Activated CD8-positive, alpha-beta T cell treated with anti-CD3 and anti-CD28 coated beads, Interleukin-2, amount 10 ng/mL, durations not matched to agents 7 days and 5 days (primary cell): ENCODE measurements around the gene ESYT2. TPM values are rescaled to one million over a fixed set of nuclear protein-coding genes. Genes with fewer than 3 reads are reported as not detected.
A peak's percentile ranks its signal among the peaks of the same experiment; 100 is the strongest.
"Not testable (repeated sequence)": the region's sequence is repeated elsewhere in the genome, so short reads cannot be mapped to it uniquely, and the experiment has no call there.

Experiments
- ATAC-seq: fragments of 150-1000 bp; cut with Tn5 transposase; one replicate; pipeline ENCODE4 v1.10.0; 2021; ENCODE audit warnings: moderate library complexity
- CTCF ChIA-PET: fragments of 350-600 bp; sonication (Branson Sonifier 250); formaldehyde crosslinking; loops from one replicate; lab custom pipeline; 2021; ENCODE audit warnings: antibody characterized with exemption; lab: Charles Lee
- POLR2A ChIA-PET: fragments of 350-600 bp; sonication (Branson Sonifier 250); formaldehyde crosslinking; loops from one replicate; lab custom pipeline; 2021; ENCODE audit warnings: antibody characterized with exemption; lab: Charles Lee
- DNase-seq: peaks from one replicate; pipeline ENCODE4 v3.0.0-alpha.2; 2020
- H3K27ac Mint-ChIP-seq: one replicate; pipeline ENCODE4 v1.8.0; 2021; ENCODE audit warnings: mild to moderate bottlenecking, mixed read lengths
- H3K27me3 Mint-ChIP-seq: one replicate; pipeline ENCODE4 v1.8.0; 2021; ENCODE audit warnings: low read depth, mixed read lengths
- H3K36me3 Mint-ChIP-seq: one replicate; pipeline ENCODE4 v1.8.0; 2021; ENCODE audit warnings: low read depth, mixed read lengths
- H3K4me1 Mint-ChIP-seq: one replicate; pipeline ENCODE4 v1.8.0; 2021; ENCODE audit warnings: low read depth, mixed read lengths
- H3K4me3 Mint-ChIP-seq: one replicate; pipeline ENCODE4 v1.8.0; 2021; ENCODE audit warnings: mild to moderate bottlenecking, mixed read lengths
- H3K9me3 Mint-ChIP-seq: one replicate; pipeline ENCODE4 v1.8.0; 2022; ENCODE audit warnings: mixed read lengths; ENCODE audit not compliant: insufficient read depth
- total RNA-seq, 2 experiments: library from RNA; stranded (reverse); gene quantifications; one replicate each; pipeline ENCODE4 v1.2.3, GENCODE V29; 2021

ESYT2 gene
- total RNA-seq, 2 experiments from 2014 or later: 85.0 to 85.9 TPM

DNA sequence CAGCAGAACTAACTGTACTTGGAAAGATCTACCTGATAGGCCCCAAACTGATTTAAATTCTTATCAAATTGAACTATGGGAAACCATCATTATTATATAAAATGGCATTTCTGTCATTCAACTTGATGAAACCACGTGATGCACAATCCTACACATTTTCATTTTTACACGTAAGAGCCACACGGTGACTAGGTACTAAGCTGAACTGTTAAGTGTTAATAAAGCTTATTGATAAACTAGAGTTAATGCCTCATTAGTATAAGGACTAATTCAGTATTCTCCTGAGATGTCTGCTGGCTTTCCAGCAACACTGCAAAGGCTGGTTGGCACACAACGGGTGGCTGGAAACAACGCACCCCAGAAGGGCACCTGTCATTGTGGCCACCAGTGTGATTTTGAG lies 129.3 kb downstream of the ESYT2 start:
- DNase-seq (no peak), ATAC-seq (no peak)
- Mint-ChIP-seq H3K36me3 (peaks cover 71% of the 10 kb centered on the region), H3K4me3 (no peak overlapping the region), H3K4me1 (peaks cover 65% of the 10 kb centered on the region), H3K27me3 (no peaks in the 10 kb centered on the region), H3K9me3 (no peaks in the 10 kb centered on the region), H3K27ac (no peak overlapping the region)
- POLR2A ChIA-PET: no interaction called here
- CTCF ChIA-PET: interaction anchor here (2.1 kb wide), 1 partner anchor 277 kb away, joined by 9 read pairs; no protein-coding TSS in a partner anchor

DNA sequence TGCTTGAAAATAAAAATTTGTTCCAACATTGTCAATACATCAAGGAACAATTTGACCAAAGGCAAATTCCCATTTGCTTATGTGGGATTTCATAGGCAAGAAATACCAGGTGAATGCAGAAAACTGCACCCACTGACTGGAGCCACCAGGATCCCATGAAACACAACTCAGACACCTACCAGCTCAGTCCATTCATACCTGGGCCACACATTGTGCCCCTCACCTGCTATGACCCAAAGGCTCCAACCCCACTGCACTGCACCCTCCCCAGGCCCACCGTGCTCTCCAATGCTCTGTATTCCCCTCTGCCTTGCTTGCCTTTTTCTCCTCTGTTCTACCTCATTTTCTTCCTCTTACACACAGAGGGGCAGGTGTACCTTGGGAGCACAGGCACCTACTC lies 130.0 kb downstream of the ESYT2 start:
- H3K4me1 Mint-ChIP-seq: peaks cover 70% of the 10 kb centered on the region
- H3K4me3 Mint-ChIP-seq: no peak overlapping the region
- ChIA-PET POLR2A (interaction anchor here (1.2 kb wide), 1 partner anchor 10 kb away, joined by 3 read pairs; no protein-coding TSS in a partner anchor), CTCF (interaction anchor here (6.1 kb wide), 1 partner anchor 277 kb away, joined by 33 read pairs; no protein-coding TSS in a partner anchor)
- H3K36me3 Mint-ChIP-seq: peaks cover 76% of the 10 kb centered on the region
- no peak for ATAC-seq
- no peaks in the 10 kb centered on the region for H3K27me3 Mint-ChIP-seq
- peak overlapping the region; percentile 65 for H3K27ac Mint-ChIP-seq
- H3K9me3 Mint-ChIP-seq: no peaks in the 10 kb centered on the region
- no peak for DNase-seq

DNA sequence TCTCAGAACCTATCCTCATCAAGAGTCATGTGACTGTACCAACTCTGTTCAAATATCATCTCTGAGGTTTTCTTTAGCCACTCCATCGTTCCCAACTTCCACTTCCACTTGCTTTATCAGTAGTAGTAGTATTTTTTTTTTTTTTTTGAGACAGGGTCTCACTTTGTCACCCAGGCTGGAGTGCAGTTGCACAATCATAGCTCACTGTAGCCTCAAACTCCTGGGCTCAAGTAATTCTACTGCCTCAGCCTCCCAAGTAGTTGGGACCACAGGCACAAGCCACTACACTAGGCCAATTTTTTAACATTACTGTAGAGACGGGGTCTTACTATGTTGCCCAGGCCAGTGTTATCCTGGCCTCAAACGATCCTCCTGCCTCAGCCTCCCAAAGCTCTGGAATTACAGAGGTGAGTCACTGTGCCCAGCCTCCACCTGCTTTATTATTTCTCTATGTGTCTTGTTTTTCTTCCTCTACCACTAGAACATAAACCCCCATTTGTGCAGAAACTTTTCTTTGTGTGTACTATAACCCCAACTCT lies 130.6 kb downstream of the ESYT2 start:
- Mint-ChIP-seq H3K27me3 (no peaks in the 10 kb centered on the region), H3K9me3 (no peaks in the 10 kb centered on the region), H3K4me3 (no peak overlapping the region), H3K27ac (no peak overlapping the region), H3K4me1 (peaks cover 75% of the 10 kb centered on the region), H3K36me3 (peaks cover 80% of the 10 kb centered on the region)
- ChIA-PET POLR2A (interaction anchor here (1.2 kb wide), 1 partner anchor 9 kb away, joined by 3 read pairs; no protein-coding TSS in a partner anchor), CTCF (interaction anchor here (0.8 to 6.1 kb wide), 2 partner anchors 72 to 278 kb away, joined by 3 to 33 read pairs; no protein-coding TSS in a partner anchor)
- DNase-seq (no peak), ATAC-seq (no peak)

DNA sequence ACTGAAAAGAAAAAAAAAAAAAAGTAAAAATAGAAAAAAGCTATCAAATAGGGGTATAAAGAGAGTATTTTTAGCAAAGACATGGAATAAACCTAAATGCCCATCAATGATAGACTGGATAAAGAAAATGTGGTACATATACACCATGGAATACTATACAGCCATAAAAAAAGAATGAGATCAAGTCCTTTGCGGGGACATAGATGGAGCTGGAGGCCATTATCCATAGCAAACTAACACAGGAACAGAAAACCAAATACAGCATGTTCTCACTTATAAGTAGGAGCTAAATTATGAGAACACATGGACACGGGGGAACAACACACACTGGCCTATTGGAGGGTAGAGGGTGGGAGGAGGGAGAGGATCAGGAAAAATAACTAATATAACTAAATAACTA lies 131.7 kb downstream of the ESYT2 start:
- ATAC-seq, H3K9me3 Mint-ChIP-seq, H3K4me3 Mint-ChIP-seq, DNase-seq, H3K27me3 Mint-ChIP-seq, POLR2A ChIA-PET, H3K27ac Mint-ChIP-seq: not testable (repeated sequence)
- CTCF ChIA-PET: interaction anchor here (6.1 kb wide), 1 partner anchor 279 kb away, joined by 33 read pairs; no protein-coding TSS in a partner anchor
- Mint-ChIP-seq H3K4me1 (peaks cover 70% of the 10 kb centered on the region), H3K36me3 (peaks cover 77% of the 10 kb centered on the region)

DNA sequence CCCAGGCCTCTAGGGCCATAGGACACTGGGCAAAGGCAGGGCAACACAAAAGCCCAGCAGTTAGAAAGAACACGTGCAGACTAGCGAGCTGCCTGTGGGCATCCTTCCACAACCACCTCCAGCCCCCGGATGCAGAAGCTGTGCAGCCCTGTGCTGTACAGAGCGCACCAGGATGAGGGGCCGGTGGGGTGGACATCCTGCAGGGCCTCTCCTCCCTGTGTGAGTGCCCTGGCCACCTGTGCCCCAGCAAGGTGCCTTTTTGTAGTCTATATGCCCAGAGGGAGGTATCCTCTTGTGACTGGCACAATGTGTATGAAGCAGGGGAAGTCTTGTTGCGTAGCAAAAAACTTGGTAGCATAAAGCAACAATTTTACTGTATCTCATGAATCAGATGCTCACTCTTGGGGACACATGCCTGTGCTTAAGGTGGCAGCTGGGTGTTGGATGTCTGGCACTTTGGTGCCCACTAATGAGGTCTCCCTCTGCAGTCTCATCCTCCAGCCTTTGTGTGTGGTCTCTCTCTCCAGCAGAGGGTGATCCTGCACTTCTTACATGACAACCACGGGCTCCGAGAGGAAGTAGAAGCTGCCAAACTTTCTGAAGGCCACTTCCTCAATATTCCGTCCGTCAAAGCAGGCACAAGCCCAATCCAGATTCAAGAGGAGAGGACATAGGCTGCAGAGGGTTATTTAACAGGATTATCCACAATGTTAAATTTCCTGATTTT lies 133.4 kb downstream of the ESYT2 start:
- peak overlapping the region; percentile 48 for H3K27ac Mint-ChIP-seq
- H3K4me1 Mint-ChIP-seq: peaks cover 53% of the 10 kb centered on the region
- ATAC-seq (peak; percentile 56), DNase-seq (peak; percentile 42)
- ChIA-PET POLR2A (interaction anchor here (1.7 kb wide), 1 partner anchor 281 kb away, joined by 7 read pairs; no protein-coding TSS in a partner anchor), CTCF (interaction anchor here (1.5 to 6.1 kb wide), 2 partner anchors 38 to 281 kb away, joined by 4 to 33 read pairs; no protein-coding TSS in a partner anchor)
- H3K36me3 Mint-ChIP-seq: peaks cover 72% of the 10 kb centered on the region
- no peaks in the 10 kb centered on the region for H3K9me3 Mint-ChIP-seq
- H3K27me3 Mint-ChIP-seq: no peaks in the 10 kb centered on the region
- no peak overlapping the region for H3K4me3 Mint-ChIP-seq

DNA sequence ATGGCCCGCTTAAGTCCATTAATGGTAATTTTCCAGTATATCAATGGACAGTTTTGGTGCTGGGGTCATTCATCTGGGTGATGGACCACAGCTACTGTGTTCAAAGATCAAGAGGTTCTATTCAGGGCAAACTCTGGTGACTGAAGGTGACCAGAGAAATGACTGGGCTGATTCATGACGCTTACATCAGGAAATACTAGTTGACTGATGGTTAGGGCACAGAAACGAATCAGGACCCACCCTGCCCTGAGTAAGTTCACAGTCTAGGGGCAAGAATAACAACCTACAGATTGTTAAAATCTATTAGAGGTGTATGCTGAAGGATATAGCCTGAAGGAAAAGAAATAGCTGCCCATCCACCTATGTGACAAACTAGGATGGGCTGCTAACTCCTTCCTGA lies 134.3 kb downstream of the ESYT2 start:
- no peaks in the 10 kb centered on the region for H3K27me3 Mint-ChIP-seq
- H3K36me3 Mint-ChIP-seq: peaks cover 74% of the 10 kb centered on the region
- POLR2A ChIA-PET: interaction anchor here (1.7 kb wide), 1 partner anchor 282 kb away, joined by 7 read pairs; no protein-coding TSS in a partner anchor
- H3K4me3 Mint-ChIP-seq: no peak overlapping the region
- ATAC-seq: no peak
- no peaks in the 10 kb centered on the region for H3K9me3 Mint-ChIP-seq
- CTCF ChIA-PET: interaction anchor here (0.8 to 6.1 kb wide), 2 partner anchors 47 to 282 kb away, joined by 3 to 33 read pairs; no protein-coding TSS in a partner anchor
- peaks cover 44% of the 10 kb centered on the region for H3K4me1 Mint-ChIP-seq
- peak overlapping the region; percentile 43 for H3K27ac Mint-ChIP-seq
- no peak for DNase-seq

DNA sequence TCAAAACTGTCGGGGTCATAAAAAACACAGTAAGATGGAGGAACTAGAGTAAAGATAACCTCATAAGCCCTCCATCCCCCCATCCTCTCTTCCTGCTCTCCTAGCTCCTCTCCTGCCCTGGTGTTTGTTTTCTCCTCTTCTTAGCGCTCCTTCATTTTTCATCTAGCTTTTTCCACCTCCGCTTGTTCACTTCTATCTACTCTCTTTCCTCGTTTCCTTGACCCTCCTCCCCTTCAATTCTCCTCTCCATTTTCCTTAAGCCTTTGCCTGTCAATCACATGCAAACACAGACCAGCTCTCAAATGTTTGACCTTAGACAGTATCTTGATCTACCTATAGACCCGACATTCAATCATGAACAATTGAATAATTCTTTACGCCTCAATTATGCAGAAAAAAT lies 134.7 kb downstream of the ESYT2 start:
- no peak overlapping the region for H3K27ac Mint-ChIP-seq
- CTCF ChIA-PET: interaction anchor here (0.8 to 6.1 kb wide), 2 partner anchors 47 to 282 kb away, joined by 3 to 33 read pairs; no protein-coding TSS in a partner anchor

DNA sequence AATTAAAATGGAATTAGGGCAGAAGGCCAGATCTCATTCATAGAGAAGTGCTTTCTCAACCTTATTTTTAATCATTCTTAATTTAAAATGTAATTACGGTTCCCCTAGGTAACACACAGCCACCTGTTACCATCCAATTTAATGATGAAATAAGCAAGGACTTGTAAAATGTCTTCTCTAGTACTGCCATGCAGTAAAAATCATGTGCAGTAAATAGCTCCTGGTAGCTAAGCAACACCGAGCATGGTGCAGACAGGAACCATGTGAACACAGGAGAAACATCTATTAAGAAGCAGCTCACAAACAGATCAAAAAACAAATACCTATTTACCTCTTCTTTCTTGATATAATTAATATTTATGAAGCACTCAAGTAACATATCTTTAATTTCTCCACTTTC lies 139.8 kb downstream of the ESYT2 start:
- DNase-seq (no peak), ATAC-seq (no peak)
- Mint-ChIP-seq H3K9me3 (no peaks in the 10 kb centered on the region), H3K4me1 (peaks cover 10% of the 10 kb centered on the region), H3K36me3 (peaks cover 72% of the 10 kb centered on the region), H3K27ac (no peak overlapping the region), H3K4me3 (no peak overlapping the region), H3K27me3 (no peaks in the 10 kb centered on the region)
- CTCF ChIA-PET: interaction anchor here (1.1 to 2.0 kb wide), 3 partner anchors 45 to 287 kb away, joined by 3 to 6 read pairs (median 5); no protein-coding TSS in a partner anchor
- POLR2A ChIA-PET: interaction anchor here (0.8 to 1.0 kb wide), 2 partner anchors 9 to 20 kb away, joined by 3 read pairs; no protein-coding TSS in a partner anchor

More for the DNA sequence above, 134.7 kb downstream of the ESYT2 start:
- peaks cover 44% of the 10 kb centered on the region for H3K4me1 Mint-ChIP-seq
- no peak overlapping the region for H3K4me3 Mint-ChIP-seq
- ATAC-seq (no peak), DNase-seq (no peak)
- H3K9me3 Mint-ChIP-seq: no peaks in the 10 kb centered on the region
- no peaks in the 10 kb centered on the region for H3K27me3 Mint-ChIP-seq
- POLR2A ChIA-PET: interaction anchor here (0.7 kb wide), 1 partner anchor 124 kb away, joined by 3 read pairs; no protein-coding TSS in a partner anchor
- H3K36me3 Mint-ChIP-seq: peaks cover 78% of the 10 kb centered on the region

DNA sequence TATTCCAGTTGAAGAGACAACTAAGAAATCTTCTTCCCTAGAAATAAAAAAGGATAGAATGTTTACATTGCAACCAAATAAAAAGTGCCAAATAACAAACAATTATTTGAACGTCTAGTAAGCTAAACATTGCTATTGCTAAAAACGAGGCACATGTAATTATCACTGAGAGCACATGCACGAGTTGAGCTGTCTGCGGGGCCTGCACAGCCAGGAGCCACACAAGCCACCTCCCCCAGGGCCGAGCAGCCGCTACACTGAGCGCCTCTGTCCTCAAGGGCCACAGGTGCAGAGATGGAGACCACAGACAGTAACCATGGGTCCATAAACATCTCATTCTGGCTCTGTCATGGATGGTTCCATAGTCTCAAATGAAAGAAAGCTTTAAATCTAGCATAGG lies 141.9 kb downstream of the ESYT2 start:
- H3K9me3 Mint-ChIP-seq: no peaks in the 10 kb centered on the region
- H3K36me3 Mint-ChIP-seq: peaks cover 76% of the 10 kb centered on the region
- no peak for ATAC-seq
- no peak overlapping the region for H3K4me3 Mint-ChIP-seq
- ChIA-PET CTCF (interaction anchor here (0.6 kb wide), 1 partner anchor 280 kb away, joined by 3 read pairs; no protein-coding TSS in a partner anchor), POLR2A (interaction anchor here (0.9 kb wide), 1 partner anchor 28 kb away, joined by 3 read pairs; no protein-coding TSS in a partner anchor)
- no peaks in the 10 kb centered on the region for H3K4me1 Mint-ChIP-seq
- no peak for DNase-seq
- H3K27me3 Mint-ChIP-seq: no peaks in the 10 kb centered on the region
- no peak overlapping the region for H3K27ac Mint-ChIP-seq

DNA sequence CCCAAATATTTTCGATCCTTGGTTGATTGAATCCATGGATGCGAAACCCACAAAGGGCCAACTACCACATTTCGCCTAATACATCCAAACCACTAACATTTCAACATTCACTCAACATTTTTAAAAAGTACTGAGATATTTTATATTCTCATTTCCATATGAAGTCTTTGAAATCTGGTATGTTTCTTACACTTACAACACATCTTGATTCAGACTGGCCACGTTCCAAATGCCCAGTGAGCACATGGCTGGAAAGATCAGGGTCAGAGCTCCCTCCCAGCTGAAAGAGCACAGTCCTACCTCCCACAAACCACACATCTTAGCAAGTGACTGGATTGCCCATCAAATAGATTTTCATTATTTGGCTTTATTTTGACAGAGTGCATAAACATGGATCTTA lies 143.6 kb downstream of the ESYT2 start:
- peaks cover 69% of the 10 kb centered on the region for H3K36me3 Mint-ChIP-seq

DNA sequence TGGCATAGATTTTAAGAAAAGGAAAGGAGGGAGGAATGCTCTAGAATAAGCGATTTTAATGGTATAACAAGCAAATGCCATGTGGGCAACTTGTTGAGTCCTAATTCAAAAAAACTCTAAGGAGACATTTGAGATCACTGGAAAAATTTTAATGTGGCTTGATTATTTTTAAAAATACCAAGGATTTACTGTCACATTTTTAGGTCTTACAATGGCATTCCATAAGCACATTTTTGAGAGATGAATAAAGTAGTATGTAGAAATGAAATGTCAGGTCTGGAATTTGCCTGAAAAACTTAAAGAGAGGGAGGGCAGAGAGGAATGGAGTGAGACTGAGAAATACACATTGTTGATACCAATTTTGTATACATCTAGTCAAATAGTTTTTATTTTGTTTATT lies 145.0 kb downstream of the ESYT2 start:
- H3K9me3 Mint-ChIP-seq: no peaks in the 10 kb centered on the region
- POLR2A ChIA-PET: no interaction called here
- peaks cover 74% of the 10 kb centered on the region for H3K36me3 Mint-ChIP-seq
- DNase-seq: no peak
- no peak for ATAC-seq
- CTCF ChIA-PET: no interaction called here
- no peak overlapping the region for H3K4me3 Mint-ChIP-seq
- no peak overlapping the region for H3K27ac Mint-ChIP-seq
- H3K27me3 Mint-ChIP-seq: no peaks in the 10 kb centered on the region
- peaks cover 19% of the 10 kb centered on the region for H3K4me1 Mint-ChIP-seq

More for the DNA sequence above, 143.6 kb downstream of the ESYT2 start:
- ATAC-seq (no peak), DNase-seq (no peak)
- no peaks in the 10 kb centered on the region for H3K9me3 Mint-ChIP-seq
- H3K4me1 Mint-ChIP-seq: peaks cover 7% of the 10 kb centered on the region
- CTCF ChIA-PET: no interaction called here
- no peaks in the 10 kb centered on the region for H3K27me3 Mint-ChIP-seq
- POLR2A ChIA-PET: interaction anchor here (0.7 kb wide), 1 partner anchor 10 kb away, joined by 3 read pairs; no protein-coding TSS in a partner anchor
- no peak overlapping the region for H3K27ac Mint-ChIP-seq
- no peak overlapping the region for H3K4me3 Mint-ChIP-seq
